NCI-H510A treated with DMSO at 0.1 percent for 48 hours (cell line): ENCODE results near the gene BRAP.
"Not testable (repeated sequence)": the region's sequence is repeated elsewhere in the genome, so short reads cannot be mapped to it uniquely, and the experiment has no call there.

Experiments used
- DNase-seq: peaks from one replicate; lab custom pipeline; 2025; lab: John Stamatoyannopoulos, UW

The BRAP gene

DNA sequence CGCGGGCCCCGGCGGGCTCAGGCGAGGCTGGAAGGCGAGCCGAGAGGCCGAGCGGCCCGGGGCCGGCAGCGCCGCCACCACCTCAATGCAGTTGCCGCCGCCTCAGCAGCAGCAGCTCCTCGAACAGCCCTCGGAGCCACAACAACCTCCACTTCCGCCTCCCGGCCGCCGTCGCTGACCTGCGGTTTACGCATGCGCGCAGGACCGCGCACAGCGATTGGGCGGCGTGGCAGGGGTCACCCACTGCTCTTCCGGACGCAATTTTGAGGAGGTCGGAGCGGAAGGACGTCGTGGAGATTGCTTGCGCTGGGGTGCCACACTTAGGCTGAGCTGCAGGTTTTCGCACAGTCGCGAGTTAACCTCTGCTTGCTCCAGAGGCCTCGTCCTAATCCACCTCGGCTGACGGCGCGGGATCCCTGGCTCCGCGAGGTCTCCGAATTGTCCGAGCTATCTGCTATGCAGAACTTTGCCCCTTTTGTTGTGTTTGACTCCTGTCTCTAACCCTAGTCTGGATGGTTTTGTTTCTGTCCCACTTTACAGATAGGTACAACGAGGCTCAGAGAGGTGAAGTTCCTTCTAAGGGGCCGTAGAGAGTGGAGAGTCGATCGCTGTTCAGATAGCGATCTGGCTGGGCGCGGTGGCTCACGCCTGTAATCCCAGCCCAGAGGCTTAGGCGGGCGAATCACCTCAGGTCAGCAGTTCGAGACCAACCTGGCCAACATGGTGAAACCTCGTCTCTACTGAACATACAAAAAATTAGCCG is at the start of gene BRAP, which contains the start of gene ACAD10:
TSS of gene BRAP (minus strand) at position 146 of the 763 bp plus-strand sequence. CDS start 164 bp downstream, outside the sequence.
TSS of gene ACAD10 (plus strand) at position 243 of the 763 bp plus-strand sequence. CDS start 6,657 bp downstream, outside the sequence.
- peak; percentile 84 for DNase-seq

- no peak for DNase-seq
Measured at GRCh38 chr12:111733340-111733915, 47.7 kb upstream of the BRAP start.

GRCh38 chr12:111732786-111733185 is 47.0 kb upstream of the BRAP start:
- DNase-seq, result no peak

- no peak for DNase-seq
Measured at GRCh38 chr12:111730420-111730819, 44.7 kb upstream of the BRAP start.

DNA sequence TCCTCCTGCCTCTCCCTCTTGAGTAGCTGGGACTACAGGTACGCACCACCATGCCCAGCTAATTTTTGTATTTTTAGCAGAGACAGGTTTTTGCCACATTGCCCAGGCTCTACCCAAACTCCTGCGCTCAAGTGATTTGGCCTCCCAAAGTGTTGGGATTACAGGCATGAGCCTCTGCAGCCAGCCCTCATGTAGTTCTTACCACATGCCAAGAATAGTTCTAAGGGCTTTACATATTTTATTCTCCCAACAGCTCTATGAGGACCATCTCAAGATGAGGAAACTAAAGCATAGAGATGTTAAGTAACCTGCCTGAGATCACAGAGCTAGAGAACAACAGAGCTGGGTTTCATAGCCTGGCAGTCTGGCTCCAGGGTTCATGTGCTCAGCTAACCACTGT is 43.0 kb upstream of the BRAP start:
- no peak for DNase-seq

DNA sequence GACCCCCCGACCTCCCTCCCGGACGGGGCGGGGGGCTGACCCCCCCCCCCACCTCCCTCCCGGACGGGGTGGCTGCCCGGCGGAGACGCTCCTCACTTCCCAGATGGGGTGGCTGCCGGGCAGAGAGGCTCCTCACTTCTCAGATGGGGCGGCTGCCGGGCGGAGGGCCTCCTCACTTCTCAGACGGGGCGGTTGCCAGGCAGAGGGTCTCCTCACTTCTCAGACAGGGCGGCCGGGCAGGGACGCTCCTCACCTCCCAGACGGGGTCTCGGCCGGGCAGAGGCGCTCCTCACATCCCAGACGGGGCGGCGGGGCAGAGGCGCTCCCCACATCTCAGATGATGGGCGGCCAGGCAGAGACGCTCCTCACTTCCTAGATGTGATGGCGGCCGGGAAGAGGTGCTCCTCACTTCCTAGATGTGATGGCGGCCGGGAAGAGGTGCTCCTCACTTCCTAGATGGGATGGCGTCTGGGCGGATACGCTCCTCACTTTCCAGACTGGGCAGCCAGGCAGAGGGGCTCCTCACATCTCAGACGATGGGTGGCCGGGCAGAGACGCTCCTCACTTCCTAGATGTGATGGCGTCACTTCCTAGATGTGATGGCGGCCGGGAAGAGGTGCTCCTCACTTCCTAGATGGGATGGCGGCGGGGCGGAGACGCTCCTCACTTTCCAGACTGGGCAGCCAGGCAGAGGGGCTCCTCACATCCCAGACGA is 38.0 kb upstream of the BRAP start:
- DNase-seq, result not testable (repeated sequence)

- no peak for DNase-seq
Measured at GRCh38 chr12:111720457-111720856, 34.7 kb upstream of the BRAP start.

DNA sequence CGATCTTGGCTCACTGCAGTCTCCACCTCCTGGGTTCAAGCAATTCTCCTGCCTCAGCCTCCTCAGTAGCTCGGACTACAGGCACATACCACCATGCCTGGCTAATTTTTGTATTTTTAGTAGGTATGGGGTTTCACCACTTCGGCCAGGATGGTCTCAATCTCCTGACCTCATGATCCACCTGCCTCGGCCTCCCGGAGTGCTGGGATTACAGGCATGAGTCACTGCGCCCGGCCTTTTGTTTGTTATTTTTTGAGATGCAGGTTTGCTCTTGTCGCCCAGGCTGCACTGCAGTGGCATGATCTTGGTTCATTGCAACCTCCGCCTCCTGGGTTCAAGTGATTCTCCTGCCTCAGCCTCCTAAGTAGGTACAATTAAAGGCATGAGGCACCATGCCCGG is 33.6 kb upstream of the BRAP start:
- not testable (repeated sequence) for DNase-seq

GRCh38 chr12:111715279-111715678 is 29.5 kb upstream of the BRAP start:
- no peak for DNase-seq

GRCh38 chr12:111706145-111706544 is 20.4 kb upstream of the BRAP start:
- DNase-seq, result no peak

DNA sequence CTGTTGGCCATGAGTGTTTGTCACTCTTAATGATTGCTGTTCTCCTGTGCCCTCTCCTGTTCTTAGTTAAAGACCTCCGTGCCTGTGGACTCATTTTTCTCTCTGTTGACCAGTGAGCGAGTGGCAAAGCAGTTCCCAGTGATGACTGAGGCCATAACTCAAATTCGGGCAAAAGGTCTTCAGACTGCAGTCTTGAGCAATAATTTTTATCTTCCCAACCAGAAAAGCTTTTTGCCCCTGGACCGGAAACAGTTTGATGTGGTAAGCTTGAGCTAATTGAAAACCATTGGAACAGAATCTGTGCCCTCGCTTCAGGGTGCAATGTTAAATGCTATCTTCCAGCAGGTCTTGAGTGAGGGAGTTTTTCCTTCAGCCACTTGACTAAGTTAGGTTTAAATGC is 19.9 kb upstream of the BRAP start:
- DNase-seq, result no peak

- DNase-seq, result no peak
Measured at GRCh38 chr12:111699962-111700361, 14.2 kb upstream of the BRAP start.

- no peak for DNase-seq
Measured at GRCh38 chr12:111693818-111694217, 8.1 kb upstream of the BRAP start.

DNA sequence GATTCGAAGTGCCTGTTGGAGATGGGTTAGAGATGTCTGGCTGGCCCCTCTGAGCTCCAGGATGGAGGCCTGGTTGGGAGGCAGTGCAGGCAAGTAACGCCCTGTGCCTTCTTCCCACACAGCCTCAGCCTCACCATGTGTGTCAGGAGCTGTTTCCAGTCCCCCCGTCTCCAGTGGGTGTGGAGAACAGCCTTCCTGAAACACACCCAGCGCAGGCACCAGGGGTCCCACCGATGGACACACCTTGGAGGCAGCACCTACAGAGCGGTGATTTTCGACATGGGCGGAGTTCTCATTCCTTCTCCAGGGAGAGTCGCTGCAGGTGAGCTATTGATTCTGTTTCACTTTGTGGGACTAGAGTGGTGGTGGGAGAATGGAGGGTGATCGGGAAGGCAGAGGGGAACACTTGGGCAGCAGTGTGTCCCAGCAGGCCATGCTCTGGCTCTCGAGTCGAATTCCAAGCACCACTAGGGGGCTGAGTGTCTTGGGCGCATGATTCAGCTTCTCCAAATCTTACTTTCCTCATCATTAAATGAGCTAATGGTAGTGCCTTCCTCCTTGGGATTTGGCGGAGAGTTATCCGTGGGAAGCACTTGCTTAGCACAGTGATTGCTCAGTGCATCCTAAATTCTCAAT is 6.9 kb upstream of the BRAP start:
- DNase-seq, result no peak

- DNase-seq, result no peak
Measured at GRCh38 chr12:111691262-111691661, 5.5 kb upstream of the BRAP start.

- no peak for DNase-seq
Measured at GRCh38 chr12:111687952-111688351, 2.2 kb upstream of the BRAP start.

DNA sequence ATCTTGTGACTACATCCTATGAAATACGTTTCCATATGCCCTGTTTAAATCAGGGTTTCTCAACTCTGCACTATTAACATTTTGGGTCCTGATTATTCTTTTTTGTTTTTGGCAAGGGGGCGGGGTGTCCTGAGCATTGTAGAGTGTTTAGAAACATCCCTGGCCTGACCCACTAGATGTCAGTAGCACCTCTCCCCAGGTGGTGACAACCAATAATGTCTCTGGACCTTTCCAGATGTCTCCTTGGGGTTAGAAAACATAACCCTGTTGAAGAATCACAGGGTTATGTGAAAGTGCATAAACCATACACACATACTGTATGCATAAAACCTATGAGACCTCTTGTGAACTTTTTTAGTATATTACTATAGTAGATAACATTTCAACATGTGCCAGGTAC is 1.5 kb upstream of the BRAP start:
- DNase-seq, result no peak

DNA sequence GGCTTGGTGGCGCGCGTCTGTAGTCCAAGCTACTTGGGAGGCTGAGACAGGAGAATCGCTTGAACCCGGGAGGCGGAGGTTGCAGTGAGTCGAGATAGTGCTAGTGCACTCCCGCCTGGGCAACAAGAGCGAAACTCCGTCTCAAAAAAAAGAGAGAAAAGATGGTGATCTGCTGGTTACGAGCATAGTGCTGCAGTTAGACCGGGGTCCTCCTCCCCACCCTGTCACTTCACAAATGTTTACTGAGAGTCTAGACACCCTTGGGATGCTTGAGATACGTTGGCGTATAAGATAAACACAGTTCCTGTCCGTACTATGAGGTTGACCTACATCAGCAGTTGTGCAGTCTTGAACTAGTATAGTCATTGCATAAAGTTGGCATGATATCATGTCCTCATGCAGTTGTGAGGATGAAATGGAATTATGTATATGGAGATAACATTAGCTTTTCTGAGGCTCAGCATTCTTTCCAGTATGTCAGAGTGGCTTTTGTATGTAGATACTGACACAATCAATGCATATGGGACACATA is 884 bp upstream of the BRAP start:
- no peak for DNase-seq

- DNase-seq, result peak; percentile 25
Measured at GRCh38 chr12:111685322-111685810, 390 bp downstream of the BRAP start.

DNA sequence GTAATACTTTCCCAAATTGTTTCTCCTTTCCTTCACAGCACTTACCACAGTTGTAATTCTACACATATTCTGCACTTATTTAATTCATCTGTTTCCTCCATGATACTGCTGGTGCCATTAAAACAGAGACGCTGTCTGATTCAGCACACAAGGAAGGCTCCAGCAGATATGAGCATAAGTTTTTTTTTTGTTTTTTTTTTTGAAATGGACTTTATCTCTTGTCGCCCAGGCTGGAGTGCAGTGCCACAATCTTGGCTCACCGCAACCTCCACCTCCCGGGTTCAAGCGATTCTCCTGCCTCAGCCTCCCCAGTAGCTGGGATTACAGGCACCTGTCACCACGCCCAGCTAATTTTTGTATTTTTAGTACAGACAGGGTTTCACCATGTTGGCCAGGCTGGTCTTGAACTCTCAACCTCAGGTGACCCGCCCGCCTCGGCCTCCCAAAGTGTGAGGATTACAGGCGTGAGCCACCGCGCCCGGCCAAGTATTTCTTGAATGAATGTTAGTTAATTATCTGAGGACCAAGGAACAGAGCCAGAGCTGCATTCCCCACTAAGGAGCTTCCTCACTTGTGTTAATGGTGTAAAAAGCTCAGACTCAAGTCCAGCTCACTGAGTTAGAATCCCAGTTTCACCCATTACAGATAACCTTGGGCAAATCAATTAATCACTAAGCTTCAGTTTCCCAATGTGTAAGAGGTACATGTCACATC is 1.1 kb downstream of the BRAP start:
- not testable (repeated sequence) for DNase-seq

GRCh38 chr12:111677186-111677585 is 8.6 kb downstream of the BRAP start:
- no peak for DNase-seq
